Ammon's horn (tissue), 1 donor: ENCODE results near the gene BTN2A1.
"Not testable (repeated sequence)": the region's sequence is repeated elsewhere in the genome, so short reads cannot be mapped to it uniquely, and the experiment has no call there.

Experiments
- DNase-seq: peaks from one replicate; pipeline ENCODE4 v3.0.0-alpha.2; 2016; ENCODE audit warnings: low spot score

BTN2A1 gene

DNA sequence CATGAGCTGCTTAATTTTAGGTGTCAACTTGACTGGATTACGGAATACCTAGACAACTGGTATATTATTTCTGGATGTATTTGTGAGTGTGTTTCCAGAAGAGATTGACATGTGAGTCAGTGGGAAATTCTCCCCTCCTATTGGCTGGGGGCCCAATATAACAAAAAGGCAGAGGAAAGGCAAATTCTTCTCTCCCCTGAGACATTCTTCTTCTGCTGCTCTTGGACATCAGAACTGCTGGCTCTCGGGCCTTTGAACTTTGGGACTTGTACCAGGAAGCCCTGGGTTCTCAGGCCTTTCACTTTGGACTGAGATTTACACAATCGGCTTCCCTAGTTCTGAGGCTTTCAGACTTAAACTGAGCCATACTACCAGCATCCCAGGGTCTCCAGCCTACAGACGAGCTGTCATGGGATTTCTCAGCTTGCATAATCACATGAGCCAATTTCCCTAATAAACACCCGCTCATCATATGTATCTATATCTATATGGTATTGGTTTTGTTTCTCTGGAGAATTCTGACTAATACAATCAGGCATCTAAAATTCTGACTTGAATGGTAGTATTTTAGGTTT is 25.0 kb upstream of the BTN2A1 start:
- no peak for DNase-seq

DNA sequence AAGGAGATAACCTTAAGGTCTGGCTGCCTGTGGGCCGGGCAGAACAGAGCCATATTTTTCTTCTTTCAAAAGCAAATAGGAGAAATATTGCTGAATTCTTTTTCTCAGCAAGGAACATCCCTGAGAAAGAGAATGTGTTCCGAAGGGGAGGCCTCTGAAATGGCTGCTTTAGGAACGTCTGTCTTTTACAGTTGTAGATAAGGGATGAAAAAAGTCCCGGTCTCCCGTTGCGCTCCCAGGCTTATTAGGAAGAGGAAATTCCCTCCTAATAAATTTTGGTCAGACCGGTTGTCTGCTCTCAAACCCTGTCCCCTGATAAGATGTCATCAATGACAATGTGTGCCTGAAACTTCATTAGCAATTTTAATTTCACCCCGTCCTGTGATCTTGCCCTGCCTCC is 24.1 kb upstream of the BTN2A1 start:
- not testable (repeated sequence) for DNase-seq

DNA sequence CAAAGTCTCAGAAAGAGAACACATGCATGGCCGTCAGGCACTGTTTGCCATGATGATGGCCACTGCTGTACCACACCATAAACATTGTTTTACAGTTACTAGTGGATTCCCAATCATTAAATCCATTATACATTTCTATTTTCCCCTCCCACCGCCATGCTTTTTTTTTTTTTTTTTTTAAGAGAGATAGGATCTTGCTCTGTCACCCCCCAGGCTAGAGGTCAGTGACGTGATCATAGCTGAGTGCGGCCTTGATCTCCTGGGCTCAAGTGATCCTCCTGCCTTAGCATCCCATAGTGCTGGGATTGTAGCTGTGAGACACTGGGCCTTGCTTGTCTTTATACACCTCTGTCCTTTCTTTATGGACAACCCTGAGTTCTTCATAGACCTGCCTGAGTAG is 21.7 kb upstream of the BTN2A1 start:
- no peak for DNase-seq

DNA sequence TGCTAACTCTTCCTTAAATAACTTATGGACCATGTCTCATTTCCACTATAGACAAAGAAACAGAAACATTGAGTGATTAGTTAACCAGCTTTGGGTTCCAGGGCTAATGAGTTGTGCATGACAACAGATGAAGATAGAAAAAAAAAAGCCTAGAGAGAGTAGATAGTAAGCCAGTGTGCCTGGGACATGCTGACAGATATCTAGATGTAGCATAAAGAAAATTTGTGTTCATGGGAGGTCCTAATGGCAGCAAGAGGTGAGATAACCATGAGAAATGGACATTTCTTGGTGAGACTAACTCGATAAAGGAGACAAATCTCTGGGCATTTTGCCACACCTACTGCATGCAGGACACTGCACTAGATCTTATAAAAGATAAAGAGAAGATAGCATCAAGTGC is 20.2 kb upstream of the BTN2A1 start:
- DNase-seq = no peak

DNA sequence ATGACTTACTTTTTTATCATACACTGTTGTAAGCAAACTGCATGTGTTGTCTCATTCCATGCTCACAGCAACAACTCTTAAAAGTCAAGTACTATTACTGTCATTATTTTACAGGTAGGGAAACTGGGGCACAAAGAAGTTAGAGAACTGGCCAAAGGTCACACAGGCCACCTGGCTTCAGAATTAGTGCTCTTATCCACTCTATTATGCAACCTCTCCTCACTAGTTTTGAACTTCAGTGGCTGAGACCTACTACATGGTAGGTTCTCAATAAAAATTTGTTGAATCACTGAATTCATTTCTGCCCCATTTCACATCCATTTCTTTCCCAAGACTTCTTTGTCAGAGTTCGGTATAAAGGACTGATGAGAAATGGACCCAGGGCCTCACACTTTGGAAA is 19.8 kb upstream of the BTN2A1 start:
- DNase-seq = no peak

DNA sequence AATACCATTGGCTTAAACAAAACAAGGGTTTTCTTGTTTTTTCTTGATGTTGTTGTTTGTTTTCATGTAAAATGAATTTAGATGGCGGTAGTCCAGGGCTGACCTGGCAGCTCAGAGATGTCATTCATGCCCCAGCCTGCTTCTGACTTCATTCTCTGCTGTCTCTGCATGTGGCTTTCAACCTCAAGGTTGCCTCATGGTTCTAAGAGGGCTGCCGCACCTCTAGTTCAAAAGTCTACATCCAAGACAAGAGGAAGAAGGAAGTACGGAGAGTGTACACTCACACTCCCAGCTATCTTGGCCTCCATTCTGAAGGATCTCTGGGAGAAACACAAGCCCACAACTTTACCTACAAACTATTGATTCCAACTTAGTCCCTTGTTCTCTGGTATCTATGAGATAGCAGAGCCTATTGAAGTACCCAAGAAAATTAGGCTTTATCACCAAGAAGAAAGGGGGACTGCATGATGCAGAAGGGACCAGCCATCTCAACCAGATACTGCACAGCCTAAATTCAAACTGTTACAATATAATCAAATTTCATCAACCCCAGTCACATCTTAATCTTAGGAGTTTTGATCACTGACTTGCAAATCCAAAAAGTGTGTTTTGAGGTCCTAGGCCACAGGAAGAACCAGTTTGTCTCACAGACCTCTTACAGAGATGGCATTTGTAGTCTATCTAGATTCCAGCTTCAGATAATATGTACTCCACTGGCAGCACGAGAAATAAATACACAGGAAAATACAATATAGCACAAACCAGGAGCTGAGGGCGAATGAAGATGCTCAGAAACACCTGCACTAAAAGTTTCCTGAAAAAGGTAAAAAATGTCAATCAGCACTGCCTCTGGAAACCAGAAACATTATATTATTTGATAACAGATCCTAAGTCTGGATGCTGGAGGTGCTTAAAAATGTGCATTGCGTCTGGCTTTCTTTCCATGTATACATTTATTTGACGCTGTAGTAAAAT is 18.3 kb upstream of the BTN2A1 start:
- DNase-seq = no peak

DNA sequence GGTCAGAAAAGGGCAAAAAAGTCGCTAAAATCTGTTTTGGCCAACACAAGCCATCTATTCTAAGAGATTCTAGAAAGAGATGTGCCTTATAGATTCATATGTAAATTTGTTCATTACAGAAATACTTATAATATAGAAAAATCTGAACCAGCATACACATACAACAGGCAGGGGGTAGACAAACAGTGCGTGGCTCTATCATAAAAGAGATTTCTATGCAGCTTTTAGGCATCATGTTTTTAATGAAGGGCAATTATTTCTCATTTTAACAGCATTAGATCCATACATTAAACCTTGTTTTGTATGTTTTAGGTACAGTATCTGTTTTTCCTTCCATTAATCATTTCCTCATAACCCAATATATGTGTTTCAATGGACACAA is 16.8 kb upstream of the BTN2A1 start:
- no peak for DNase-seq

DNA sequence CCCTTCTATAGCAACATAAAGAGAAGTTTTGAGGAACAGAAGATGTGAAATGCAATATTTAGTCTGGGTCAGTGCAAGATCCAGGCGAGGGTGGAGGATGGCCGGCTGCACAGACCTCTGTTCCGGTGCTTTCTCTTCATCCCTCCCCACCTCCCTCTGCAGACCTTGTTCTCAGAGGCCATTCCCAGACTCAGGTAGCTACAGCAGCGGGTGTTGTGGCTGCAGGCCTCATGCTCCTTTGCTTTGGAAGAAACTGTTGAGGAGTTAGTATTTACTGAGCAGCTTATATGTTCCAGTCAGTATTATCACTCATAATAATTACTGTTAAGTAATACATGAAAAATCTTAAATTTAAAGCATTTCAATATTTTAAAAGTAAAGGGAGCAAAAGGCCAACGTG is 15.8 kb upstream of the BTN2A1 start:
- no peak for DNase-seq

DNA sequence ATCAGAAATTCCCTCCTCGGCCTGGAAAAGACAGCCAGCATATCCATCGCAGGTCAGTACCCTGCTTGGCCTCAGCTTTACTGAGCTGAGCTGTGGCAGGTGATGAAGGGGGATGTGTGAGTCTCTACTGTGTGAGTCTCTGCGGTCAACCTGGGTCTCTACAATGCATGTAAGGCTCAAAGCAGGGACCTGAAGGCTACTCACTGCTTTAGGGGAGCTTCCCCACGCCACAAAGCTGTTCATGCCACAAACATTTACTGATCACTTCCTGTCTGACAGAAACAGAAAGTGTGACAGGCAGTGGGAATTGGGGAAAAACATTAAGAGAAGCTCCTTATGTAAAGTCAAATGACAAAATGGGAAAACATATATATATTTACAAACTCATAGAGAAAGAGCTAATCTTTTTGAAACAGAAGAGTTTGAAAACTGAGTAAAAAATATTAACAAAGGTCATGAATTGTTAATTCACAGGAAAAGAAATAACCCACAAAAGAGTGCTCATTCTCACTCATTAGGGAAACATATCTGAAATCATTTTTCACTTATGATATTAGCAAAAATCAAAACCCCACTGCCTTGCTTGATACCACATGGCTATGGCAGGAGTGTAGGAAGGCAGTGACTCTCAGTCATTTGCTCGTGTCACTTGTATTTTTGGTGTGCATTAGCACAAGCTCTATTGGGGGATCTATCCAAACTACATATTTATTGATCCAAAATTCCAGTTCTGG is 11.7 kb upstream of the BTN2A1 start:
- DNase-seq = no peak

DNA sequence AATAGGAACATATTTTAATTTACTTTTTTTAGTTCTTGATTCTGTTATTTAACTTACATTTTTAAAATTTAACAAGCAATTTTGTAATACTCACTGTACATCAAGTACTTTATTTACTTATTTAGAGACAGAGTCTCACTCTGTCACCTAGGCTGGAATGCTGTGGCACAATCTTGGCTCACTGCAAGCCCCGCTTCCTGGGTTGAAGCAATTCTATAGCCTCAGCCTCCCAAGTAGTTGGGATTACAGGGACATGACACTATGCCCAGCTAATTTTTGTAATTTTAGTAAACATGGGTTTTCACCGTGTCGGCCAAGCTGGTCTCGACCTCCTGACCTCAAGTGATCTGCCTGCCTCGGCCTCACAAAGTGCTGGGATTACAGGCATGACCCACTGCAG is 10.5 kb upstream of the BTN2A1 start:
- DNase-seq = no peak

DNA sequence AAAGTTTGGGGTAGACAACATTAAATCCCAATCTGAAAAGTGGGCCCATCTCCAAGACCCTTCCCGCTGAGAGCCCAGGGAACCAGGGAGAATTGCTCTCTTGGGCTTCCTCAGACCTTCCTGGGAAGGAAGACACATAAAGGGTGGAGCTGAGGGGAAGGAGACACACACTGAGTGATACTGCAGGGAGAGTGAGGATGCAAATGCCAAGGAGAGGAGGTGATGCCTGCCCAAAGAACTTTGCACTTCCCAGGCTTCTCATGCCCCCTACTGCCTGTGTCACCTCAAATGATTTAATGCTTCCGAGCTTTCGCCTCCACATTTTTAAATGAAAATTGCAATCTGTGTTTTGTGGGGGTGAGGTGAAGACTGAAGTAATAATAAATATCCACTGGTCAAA is 7.5 kb upstream of the BTN2A1 start:
- DNase-seq = no peak

DNA sequence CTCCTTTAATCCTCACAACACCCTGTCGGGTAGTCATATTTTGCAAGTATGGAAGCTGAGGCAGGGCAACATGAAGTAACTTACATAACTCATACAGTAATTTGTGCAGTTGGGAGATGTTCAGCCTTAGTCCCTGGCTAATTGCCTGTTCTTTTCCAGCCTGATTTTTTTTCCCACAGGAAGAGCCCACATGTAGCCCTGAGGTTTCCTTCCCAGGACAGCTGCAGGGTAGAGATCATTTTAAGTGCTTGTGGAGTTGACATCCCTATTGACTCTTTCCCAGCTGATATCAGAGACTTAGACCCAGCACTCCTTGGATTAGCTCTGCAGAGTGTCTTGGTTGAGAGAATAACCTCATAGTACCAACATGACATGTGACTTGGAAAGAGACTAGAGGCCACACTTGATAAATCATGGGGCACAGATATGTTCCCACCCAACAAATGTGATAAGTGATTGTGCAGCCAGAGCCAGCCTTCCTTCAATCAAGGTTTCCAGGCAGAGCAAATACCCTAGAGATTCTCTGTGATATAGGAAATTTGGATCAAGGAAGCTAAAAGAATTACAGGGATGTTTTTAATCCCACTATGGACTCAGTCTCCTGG is 5.0 kb upstream of the BTN2A1 start:
- DNase-seq = no peak

DNA sequence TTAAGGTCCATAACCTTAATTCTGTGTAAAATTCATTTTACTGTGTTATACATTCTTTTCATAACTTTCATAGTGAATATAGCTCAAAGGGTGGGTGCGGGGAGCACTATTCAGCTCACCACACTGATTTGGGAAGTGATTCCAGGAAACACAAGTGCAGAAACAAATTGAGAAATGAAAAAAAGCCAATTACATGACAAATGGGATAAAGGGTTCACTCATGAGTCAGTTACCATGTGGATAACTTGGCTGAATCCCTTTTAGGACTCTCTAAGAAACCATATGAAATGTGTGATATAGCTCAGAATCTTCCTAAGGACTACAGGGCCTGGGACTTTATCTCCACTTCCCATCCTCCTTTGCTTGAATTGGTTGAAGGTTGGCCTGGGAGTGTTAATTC is 3.1 kb upstream of the BTN2A1 start:
- DNase-seq = no peak

DNA sequence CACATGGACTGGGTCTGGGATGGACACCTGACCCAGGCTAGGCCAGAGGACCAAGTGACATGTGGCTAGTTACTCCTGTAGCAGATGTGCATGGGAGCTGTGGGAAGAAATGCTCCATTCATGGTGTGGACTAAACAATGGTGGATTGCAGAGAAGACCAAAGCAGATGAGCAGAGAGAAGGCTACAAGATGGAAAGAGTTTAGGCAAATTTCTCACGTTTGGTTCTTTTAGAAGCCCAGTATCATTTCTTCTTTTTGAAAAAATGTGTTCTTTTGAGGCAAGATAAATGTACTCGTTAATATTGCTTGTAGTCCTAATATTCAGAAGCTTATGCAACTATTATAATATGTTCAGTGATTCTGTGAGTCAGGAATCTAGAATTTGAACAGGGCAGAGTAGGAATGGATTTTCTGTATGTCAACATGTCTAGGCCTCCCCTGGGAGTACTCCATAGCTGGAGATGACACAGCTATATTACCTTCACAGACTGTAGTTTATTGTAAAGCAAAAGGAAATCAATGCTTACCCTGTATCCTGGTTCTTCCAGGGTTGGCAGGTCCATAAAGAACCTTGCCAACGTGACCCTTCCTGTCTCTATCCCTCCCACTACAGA is 2.3 kb upstream of the BTN2A1 start:
- DNase-seq = no peak

DNA sequence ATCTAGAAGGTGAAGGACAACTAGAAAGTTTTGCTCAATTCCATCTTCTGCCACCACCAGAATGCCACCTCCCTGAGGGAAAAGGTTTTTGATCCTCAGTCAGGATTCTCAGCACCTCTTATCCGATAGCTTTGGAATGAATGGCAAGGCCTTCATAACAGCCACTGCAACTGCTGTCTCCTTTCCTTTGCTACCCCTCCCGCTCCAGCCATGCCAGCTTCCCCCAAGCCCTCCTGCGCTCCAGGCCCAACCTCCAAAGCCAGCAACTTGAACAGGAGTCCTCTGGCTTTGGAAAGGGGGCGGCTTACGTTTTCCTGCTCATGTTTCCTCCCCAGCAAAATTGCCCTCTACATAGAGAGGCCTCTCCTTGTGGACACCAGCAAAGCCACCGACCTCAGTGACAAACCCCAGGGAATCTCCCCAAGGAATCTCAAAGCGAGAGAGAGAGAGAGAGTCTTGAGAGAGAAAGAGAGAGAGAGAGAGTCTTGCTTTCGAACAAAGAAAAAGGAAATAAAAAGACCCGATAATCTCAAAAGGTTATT is 420 bp upstream of the BTN2A1 start:
- DNase-seq = no peak

DNA sequence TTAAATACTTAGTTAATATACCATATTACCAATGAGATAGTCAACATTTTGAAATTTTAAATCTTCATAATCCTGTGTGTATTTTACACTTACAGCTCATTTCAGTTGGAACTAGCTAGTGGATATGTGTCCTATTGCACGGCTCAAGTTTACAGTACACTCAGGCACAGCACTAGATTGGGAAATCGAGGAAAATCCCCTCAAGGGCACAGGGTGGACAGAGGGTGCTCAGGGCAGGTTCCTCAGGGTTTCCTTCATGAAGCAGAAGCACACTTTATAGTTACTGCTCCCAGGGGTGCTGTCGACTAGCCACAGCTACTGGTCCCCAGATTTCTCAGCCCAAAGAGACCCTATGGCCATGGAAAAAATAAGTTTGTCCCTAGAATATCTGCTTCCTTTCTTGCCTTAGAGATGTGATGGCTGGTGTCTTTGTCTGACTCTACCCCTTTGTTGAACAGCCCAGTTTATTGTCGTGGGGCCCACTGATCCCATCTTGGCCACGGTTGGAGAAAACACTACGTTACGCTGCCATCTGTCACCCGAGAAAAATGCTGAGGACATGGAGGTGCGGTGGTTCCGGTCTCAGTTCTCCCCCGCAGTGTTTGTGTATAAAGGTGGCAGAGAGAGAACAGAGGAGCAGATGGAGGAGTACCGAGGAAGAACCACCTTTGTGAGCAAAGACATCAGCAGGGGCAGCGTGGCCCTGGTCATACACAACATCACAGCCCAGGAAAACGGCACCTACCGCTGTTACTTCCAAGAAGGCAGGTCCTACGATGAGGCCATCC is 1.5 kb downstream of the BTN2A1 start:
- no peak for DNase-seq

DNA sequence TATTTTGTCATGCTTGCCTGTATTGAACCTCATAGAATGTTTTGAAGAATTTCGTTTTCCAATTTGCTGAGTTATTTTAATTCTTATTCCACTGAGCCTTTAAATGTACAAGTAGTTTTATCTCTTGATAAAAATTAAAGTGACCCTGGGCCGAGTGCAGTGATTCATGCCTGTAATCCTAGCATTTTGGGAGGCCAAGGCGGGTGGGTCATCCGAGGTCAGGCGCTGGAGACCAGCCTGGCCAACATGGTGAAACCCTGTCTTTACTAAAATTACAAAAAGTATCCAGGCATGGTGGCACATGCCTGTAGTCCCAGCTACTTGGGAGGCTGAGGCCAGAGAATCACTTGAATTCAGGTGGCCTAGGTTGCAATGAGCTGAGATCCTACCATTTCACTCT is 3.6 kb downstream of the BTN2A1 start:
- not testable (repeated sequence) for DNase-seq

DNA sequence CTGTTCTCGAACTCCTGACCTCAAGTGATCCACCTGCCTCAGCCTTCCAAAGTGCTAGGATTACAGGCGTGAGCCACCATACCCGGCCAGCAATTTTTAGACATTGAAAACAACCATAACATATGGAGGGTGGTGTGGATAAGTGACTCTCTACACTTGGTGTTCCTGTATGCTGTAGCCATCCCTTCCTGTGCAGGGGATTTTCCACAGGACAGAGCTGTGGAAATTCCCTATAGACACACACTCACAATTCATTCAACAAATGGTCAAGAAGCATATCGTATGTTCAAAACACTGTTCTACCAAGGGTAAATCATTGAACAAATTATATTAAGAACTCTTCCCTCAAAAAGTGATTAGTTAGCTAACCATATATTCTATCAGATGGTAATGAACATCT is 6.3 kb downstream of the BTN2A1 start:
- no peak for DNase-seq

DNA sequence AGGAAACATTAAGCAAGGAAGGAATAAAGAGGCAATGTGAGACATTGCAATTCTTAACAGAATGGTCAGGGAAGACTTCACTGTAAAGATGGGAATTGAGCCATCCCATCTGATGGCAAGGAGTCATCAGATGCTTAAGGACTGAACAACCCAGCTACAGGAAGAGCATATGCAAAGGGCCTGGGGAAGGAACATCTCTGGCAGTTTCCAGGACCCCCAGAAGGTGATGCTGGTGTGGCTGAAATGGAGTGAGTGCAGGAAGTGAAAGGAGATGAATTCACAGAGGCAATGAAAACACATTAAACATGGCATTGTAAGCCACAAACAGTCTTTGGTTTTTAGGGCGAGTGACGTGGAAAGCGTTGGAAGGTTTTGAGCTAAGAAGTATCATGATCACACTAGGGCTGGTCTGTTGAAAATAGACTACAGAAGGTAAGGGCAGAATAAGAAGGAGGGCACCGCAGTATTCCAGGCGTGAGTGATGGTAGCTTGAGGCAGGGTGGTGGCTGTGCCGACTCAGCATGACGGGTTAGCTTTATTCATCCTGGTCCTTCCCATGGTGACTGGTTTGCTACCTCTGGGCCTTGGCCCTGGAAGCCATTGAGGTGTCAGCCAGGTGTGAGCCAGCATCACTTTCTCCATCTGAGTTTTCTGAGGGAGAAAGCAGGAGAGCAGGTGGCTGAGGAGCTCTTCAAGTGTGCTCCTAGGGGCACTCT is 6.8 kb downstream of the BTN2A1 start:
- no peak for DNase-seq

DNA sequence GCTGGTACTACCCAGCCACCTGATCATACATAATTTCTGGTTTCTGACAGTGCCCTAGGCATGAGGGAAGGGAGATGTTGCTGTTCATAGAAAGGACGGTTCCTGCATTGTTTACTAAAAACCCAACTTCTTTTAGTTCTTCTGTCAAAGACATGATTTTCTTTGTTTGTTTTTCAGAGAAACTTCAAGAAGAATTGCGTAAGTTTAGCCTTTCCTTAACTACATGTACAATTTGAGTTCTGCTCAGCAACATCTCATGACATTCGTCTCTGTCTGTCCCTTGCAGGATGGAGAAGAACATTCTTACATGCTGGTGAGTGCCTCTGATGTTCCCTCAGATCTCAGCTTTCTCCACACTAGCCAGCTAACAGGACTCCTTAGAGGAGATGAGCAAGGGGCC is 8.0 kb downstream of the BTN2A1 start:
- DNase-seq = no peak
